DOHH2 (cell line): ENCODE measurements around the gene GRM4.

Experiments used
- H3F3A ChIP-seq: fragments of 200-600 bp; sonication (generic), shearing (Covaris generic); 2 replicates; pipeline ENCODE4 v1.6.0; 2016; ENCODE audit warnings: antibody characterized with exemption, mild to moderate bottlenecking; ENCODE audit not compliant: control insufficient read depth, insufficient read depth
- H3K27ac ChIP-seq: fragments of 200-600 bp; sonication (generic); 2 replicates; pipeline ENCODE4 v1.5.1; 2014; ENCODE audit warnings: low read depth, mild to moderate bottlenecking, low read length, moderate library complexity
- H3K27me3 ChIP-seq: fragments of 200-600 bp; sonication (generic); 2 replicates; pipeline ENCODE4 v1.6.1; 2014; ENCODE audit warnings: mild to moderate bottlenecking, low read length, mixed read lengths; ENCODE audit not compliant: control insufficient read depth
- H3K36me3 ChIP-seq: fragments of 200-600 bp; sonication (generic); 2 replicates; pipeline ENCODE4 v1.6.1; 2014; ENCODE audit warnings: mild to moderate bottlenecking, low read length, moderate library complexity, mixed read lengths; ENCODE audit not compliant: control insufficient read depth
- H3K4me1 ChIP-seq: fragments of 200-600 bp; sonication (generic); 2 replicates; pipeline ENCODE4 v1.6.1; 2014; ENCODE audit warnings: mild to moderate bottlenecking, low read length, mixed read lengths; ENCODE audit not compliant: control insufficient read depth
- H3K4me2 ChIP-seq: fragments of 200-600 bp; sonication (generic); 2 replicates; pipeline ENCODE4 v1.6.0; 2014; ENCODE audit warnings: mild to moderate bottlenecking, low read length, moderate library complexity
- H3K4me3 ChIP-seq: fragments of 200-600 bp; sonication (generic); 2 replicates; pipeline ENCODE4 v1.5.1; 2014; ENCODE audit warnings: mild to moderate bottlenecking, low read length, mixed read lengths
- H3K79me2 ChIP-seq: fragments of 200-600 bp; sonication (generic); 2 replicates; pipeline ENCODE4 v1.6.1; 2014; ENCODE audit warnings: mild to moderate bottlenecking, low read length, mixed read lengths; ENCODE audit not compliant: control insufficient read depth
- H3K9me2 ChIP-seq: fragments of 200-600 bp; sonication (generic); replicated peaks from 2 replicates; pipeline ENCODE4 v1.6.1; 2014; ENCODE audit warnings: mild to moderate bottlenecking, low read length, mixed read lengths; ENCODE audit not compliant: control insufficient read depth
- H3K9me3 ChIP-seq: fragments of 200-600 bp; sonication (generic); 2 replicates; pipeline ENCODE4 v1.6.1; 2014; ENCODE audit warnings: antibody characterized with exemption, low read length, mixed read lengths; ENCODE audit not compliant: control insufficient read depth, insufficient read depth
- H4K20me1 ChIP-seq: fragments of 200-600 bp; sonication (generic); 2 replicates; pipeline ENCODE4 v1.6.0; 2014; ENCODE audit warnings: low read depth, mild to moderate bottlenecking, antibody characterized with exemption, low read length, moderate library complexity; ENCODE audit not compliant: control insufficient read depth, insufficient read depth
- EZH2phosphoT487 ChIP-seq: fragments of 200-600 bp; sonication (generic); IDR thresholded peaks from 2 replicates; pipeline ENCODE4 v1.6.1; 2017; ENCODE audit warnings: borderline replicate concordance, mild to moderate bottlenecking, antibody characterized with exemption, low read length, moderate library complexity, mixed read lengths
- TF ChIP-seq, protein P1 (sequence below): fragments of 200-600 bp; sonication (generic); IDR thresholded peaks from one replicate; pipeline ENCODE4 v1.5.1; 2014; ENCODE audit warnings: antibody characterized with exemption, mild to moderate bottlenecking, low read depth, low read length; ENCODE audit not compliant: poor library complexity, severe bottlenecking

Gene GRM4

DNA sequence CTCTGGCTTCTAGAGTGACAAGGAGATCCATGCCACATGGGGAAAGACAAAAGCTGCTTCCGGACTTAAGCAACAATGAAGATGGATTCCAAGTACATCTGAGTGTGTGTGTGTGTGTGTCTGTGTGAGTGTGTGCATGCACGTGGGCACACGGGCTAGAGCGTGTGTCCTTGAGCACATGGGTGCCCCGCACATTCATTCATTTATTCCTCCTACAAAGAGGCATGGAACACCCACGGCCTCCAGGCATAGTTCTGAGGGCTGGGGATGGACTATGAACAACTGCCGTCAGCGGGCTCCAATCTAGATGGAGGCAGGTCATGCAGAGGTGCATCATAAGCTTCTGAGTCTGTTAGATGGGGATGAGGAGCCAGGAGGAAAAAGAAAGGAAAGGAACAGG, 49.1 kb downstream of the GRM4 start:
- Histone ChIP-seq H3K9me3 (no peaks in the 10 kb centered on the region), H3F3A (no peaks in the 10 kb centered on the region), H3K4me3 (no peak overlapping the region), H3K9me2 (no peaks in the 10 kb centered on the region), H3K4me2 (no peak overlapping the region), H3K36me3 (no peaks in the 10 kb centered on the region), H3K79me2 (no peaks in the 10 kb centered on the region), H3K27me3 (peaks cover 9% of the 10 kb centered on the region; the same call in 1 of the 2 replicates), H3K4me1 (no peaks in the 10 kb centered on the region), H4K20me1 (no peaks in the 10 kb centered on the region), H3K27ac (no peak overlapping the region)
- TF ChIP-seq, protein P1, sequence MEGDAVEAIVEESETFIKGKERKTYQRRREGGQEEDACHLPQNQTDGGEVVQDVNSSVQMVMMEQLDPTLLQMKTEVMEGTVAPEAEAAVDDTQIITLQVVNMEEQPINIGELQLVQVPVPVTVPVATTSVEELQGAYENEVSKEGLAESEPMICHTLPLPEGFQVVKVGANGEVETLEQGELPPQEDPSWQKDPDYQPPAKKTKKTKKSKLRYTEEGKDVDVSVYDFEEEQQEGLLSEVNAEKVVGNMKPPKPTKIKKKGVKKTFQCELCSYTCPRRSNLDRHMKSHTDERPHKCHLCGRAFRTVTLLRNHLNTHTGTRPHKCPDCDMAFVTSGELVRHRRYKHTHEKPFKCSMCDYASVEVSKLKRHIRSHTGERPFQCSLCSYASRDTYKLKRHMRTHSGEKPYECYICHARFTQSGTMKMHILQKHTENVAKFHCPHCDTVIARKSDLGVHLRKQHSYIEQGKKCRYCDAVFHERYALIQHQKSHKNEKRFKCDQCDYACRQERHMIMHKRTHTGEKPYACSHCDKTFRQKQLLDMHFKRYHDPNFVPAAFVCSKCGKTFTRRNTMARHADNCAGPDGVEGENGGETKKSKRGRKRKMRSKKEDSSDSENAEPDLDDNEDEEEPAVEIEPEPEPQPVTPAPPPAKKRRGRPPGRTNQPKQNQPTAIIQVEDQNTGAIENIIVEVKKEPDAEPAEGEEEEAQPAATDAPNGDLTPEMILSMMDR: no peak

DNA sequence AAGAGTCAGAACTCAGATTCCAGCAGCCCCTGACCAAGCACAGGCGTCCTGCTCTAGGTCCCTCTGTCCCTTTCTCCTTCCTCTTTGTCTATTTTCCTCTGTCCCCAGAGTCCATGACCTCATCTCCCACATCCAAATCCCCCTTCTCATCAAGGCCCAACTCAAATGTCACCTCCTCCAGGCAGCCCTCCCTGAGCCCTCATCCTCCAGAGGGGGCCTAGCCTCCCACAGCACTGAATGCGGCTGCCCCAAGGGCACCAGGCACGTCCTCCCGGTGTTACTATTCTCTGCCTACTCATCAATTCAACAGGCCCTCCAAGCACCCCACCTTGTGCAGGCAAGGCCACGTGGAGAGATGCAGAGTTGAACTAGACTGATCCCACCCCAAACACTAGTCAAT, 49.7 kb downstream of the GRM4 start:
- no peaks in the 10 kb centered on the region for H3K79me2 ChIP-seq
- H3F3A ChIP-seq: no peaks in the 10 kb centered on the region
- no peaks in the 10 kb centered on the region for H3K4me1 ChIP-seq
- no peak overlapping the region for H3K27ac ChIP-seq
- H3K9me3 ChIP-seq: no peaks in the 10 kb centered on the region
- H3K27me3 ChIP-seq: peaks cover 9% of the 10 kb centered on the region; the same call in 1 of the 2 replicates
- TF ChIP-seq, protein P1: no peak
- TF ChIP-seq EZH2phosphoT487: no peak
- no peaks in the 10 kb centered on the region for H3K36me3 ChIP-seq
- H3K9me2 ChIP-seq: no peaks in the 10 kb centered on the region
- no peak overlapping the region for H3K4me2 ChIP-seq
- H4K20me1 ChIP-seq: no peaks in the 10 kb centered on the region
- no peak overlapping the region for H3K4me3 ChIP-seq

DNA sequence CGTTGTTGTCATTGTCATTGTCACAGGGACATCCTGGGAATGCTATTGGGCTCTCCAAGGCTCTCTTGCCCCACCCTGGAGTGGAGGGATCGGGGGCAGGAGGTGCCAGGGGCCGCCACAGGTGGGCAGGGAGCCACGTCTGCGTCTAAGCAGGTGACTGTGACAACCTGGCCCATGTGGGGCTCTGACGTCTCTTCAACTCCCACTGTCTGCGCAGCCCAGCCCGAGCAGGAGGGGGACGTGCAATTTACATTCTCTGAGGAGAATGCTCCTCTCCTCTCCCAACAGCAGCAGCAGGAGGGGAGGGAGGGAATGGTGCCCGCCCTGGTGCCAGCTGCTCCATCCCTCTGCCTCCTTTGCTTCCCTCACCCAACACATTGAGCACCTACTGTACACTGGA, 50.1 kb downstream of the GRM4 start:
- no peak overlapping the region for H3K4me3 ChIP-seq
- peaks cover 8% of the 10 kb centered on the region; the same call in 1 of the 2 replicates for H3K27me3 ChIP-seq
- TF ChIP-seq, protein P1: no peak
- no peak for TF ChIP-seq EZH2phosphoT487
- no peaks in the 10 kb centered on the region for H3F3A ChIP-seq
- no peak overlapping the region for H3K27ac ChIP-seq
- no peaks in the 10 kb centered on the region for H3K4me1 ChIP-seq
- H3K4me2 ChIP-seq: no peak overlapping the region
- H3K79me2 ChIP-seq: no peaks in the 10 kb centered on the region
- H4K20me1 ChIP-seq: no peaks in the 10 kb centered on the region
- no peaks in the 10 kb centered on the region for H3K9me2 ChIP-seq
- no peaks in the 10 kb centered on the region for H3K36me3 ChIP-seq
- H3K9me3 ChIP-seq: no peaks in the 10 kb centered on the region

DNA sequence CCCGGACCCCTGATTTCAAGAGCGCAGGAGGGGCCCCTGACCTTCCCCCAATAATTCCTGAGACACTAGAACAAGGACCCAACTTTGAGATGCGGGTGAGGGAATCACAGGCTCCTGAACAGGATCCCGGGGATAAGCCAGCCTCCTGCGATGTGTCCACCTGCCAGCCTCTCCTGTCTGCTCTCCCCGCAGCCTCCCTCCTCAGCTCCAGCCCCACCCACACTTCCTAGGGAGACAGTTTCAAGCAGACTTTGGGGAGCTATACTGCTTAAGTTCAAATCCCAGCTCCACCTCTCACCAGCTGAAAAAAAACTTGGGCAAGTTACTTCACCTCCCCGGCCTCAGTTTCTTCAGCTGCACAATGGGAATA, 50.8 kb downstream of the GRM4 start:
- TF ChIP-seq, protein P1: no peak
- TF ChIP-seq EZH2phosphoT487: no peak
- H3K27me3 ChIP-seq: peaks cover 5% of the 10 kb centered on the region; the same call in 1 of the 2 replicates
- H3K4me2 ChIP-seq: no peak overlapping the region
- no peaks in the 10 kb centered on the region for H3K79me2 ChIP-seq
- H4K20me1 ChIP-seq: no peaks in the 10 kb centered on the region
- no peaks in the 10 kb centered on the region for H3K4me1 ChIP-seq
- H3K9me2 ChIP-seq: no peaks in the 10 kb centered on the region
- H3F3A ChIP-seq: no peaks in the 10 kb centered on the region
- H3K36me3 ChIP-seq: no peaks in the 10 kb centered on the region
- no peak overlapping the region for H3K27ac ChIP-seq
- H3K9me3 ChIP-seq: no peaks in the 10 kb centered on the region
- no peak overlapping the region for H3K4me3 ChIP-seq
